ENCODE measurements around the gene GOSR1. TPM values are rescaled to one million over a fixed set of nuclear protein-coding genes. Genes with fewer than 3 reads are reported as not detected.

Gene GOSR1
- total RNA-seq, 1 donor from 2014 or later: 38.9 TPM

- H3K36me3 Mint-ChIP-seq: peaks cover 39% of the 10 kb centered on the region
- Histone ChIP-seq H3K4me3 (no peak overlapping the region), H3K27ac (no peak overlapping the region), H3K79me2 (ENCODE audit: low read depth) (no peaks in the 10 kb centered on the region), H3K36me3 (peaks cover 19% of the 10 kb centered on the region), H3K9ac (no peak overlapping the region), H3K9me3 (ENCODE audit: low read depth) (no peaks in the 10 kb centered on the region), H3K27me3 (no peaks in the 10 kb centered on the region), H4K20me1 (ENCODE audit: low read depth) (no peaks in the 10 kb centered on the region), H3K4me1 (peaks cover under 1% of the 10 kb centered on the region), H2AFZ (replicated peaks) (no peak overlapping the region), H3F3A (ENCODE audit: low read depth) (peaks cover under 1% of the 10 kb centered on the region), H3K4me2 (no peak overlapping the region)
- peaks cover 17% of the 10 kb centered on the region for H3K9me3 Mint-ChIP-seq
- H3K27me3 Mint-ChIP-seq (ENCODE audit: insufficient read depth, low read depth): no peaks in the 10 kb centered on the region
- H3K4me1 Mint-ChIP-seq: peaks cover 9% of the 10 kb centered on the region
- DNase-seq (ENCODE audit: low spot score): no peak
- TF ChIP-seq, protein P1, sequence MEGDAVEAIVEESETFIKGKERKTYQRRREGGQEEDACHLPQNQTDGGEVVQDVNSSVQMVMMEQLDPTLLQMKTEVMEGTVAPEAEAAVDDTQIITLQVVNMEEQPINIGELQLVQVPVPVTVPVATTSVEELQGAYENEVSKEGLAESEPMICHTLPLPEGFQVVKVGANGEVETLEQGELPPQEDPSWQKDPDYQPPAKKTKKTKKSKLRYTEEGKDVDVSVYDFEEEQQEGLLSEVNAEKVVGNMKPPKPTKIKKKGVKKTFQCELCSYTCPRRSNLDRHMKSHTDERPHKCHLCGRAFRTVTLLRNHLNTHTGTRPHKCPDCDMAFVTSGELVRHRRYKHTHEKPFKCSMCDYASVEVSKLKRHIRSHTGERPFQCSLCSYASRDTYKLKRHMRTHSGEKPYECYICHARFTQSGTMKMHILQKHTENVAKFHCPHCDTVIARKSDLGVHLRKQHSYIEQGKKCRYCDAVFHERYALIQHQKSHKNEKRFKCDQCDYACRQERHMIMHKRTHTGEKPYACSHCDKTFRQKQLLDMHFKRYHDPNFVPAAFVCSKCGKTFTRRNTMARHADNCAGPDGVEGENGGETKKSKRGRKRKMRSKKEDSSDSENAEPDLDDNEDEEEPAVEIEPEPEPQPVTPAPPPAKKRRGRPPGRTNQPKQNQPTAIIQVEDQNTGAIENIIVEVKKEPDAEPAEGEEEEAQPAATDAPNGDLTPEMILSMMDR (IDR thresholded peaks at IDR 0.05): no peak
- TF ChIP-seq EZH2phosphoT487 (IDR thresholded peaks at IDR 0.05) (no peak), EZH2 (IDR thresholded peaks at IDR 0.05) (no peak)
- H3K27ac Mint-ChIP-seq: no peak overlapping the region
- H3K4me3 Mint-ChIP-seq: no peak overlapping the region
These were observed 42.0 kb downstream of the GOSR1 start for GRCh38 chr17:30519166-30519565.

DNA sequence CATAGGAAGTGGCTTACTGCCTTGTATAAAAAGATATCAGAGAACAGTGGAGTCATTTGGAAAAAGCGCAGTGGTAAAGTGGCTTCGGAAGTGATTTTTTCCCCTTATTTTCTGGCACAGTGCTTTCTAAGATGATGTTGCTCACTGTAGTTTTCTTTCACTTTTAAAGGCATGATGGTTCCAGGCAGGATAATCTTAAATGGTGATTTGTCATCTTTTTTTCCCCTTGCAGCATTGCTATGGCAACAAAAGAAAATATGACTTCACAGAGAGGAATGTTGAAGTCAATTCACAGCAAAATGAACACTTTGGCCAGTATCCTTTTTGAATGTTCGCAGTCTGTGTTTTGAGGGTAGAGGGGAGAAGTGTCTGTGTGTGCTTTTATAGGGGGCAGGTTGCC is 42.5 kb downstream of the GOSR1 start:
- H3K27ac Mint-ChIP-seq: no peak overlapping the region
- no peak overlapping the region for H3K27ac ChIP-seq
- H3K9ac ChIP-seq: no peak overlapping the region
- no peaks in the 10 kb centered on the region for H3K27me3 Mint-ChIP-seq (ENCODE audit: insufficient read depth, low read depth)
- H3K27me3 ChIP-seq: no peaks in the 10 kb centered on the region
- no peaks in the 10 kb centered on the region for H4K20me1 ChIP-seq (ENCODE audit: low read depth)
- H2AFZ ChIP-seq (replicated peaks): no peak overlapping the region
- no peak for TF ChIP-seq EZH2 (IDR thresholded peaks at IDR 0.05)
- TF ChIP-seq, protein P1 (IDR thresholded peaks at IDR 0.05): no peak
- no peak for DNase-seq (ENCODE audit: low spot score)
- no peak overlapping the region for H3K4me2 ChIP-seq
- peaks cover 17% of the 10 kb centered on the region for H3K9me3 Mint-ChIP-seq
- no peak overlapping the region for H3K4me3 ChIP-seq
- H3K9me3 ChIP-seq (ENCODE audit: low read depth): no peaks in the 10 kb centered on the region
- H3K4me1 ChIP-seq: peaks cover 5% of the 10 kb centered on the region
- H3K4me3 Mint-ChIP-seq: no peak overlapping the region
- H3K36me3 ChIP-seq: peaks cover 19% of the 10 kb centered on the region
- H3K4me1 Mint-ChIP-seq: peaks cover 11% of the 10 kb centered on the region
- H3K36me3 Mint-ChIP-seq: peaks cover 44% of the 10 kb centered on the region
- H3F3A ChIP-seq (ENCODE audit: low read depth): peaks cover 6% of the 10 kb centered on the region
- no peaks in the 10 kb centered on the region for H3K79me2 ChIP-seq (ENCODE audit: low read depth)

- Histone ChIP-seq H3K27me3 (no peaks in the 10 kb centered on the region), H3K79me2 (ENCODE audit: low read depth) (no peaks in the 10 kb centered on the region), H4K20me1 (ENCODE audit: low read depth) (no peaks in the 10 kb centered on the region), H3K36me3 (peaks cover 19% of the 10 kb centered on the region), H3K27ac (no peak overlapping the region), H3K9ac (no peak overlapping the region), H2AFZ (replicated peaks) (no peak overlapping the region), H3K9me3 (ENCODE audit: low read depth) (no peaks in the 10 kb centered on the region), H3K4me3 (no peak overlapping the region), H3K4me1 (peaks cover 5% of the 10 kb centered on the region), H3K4me2 (no peak overlapping the region), H3F3A (ENCODE audit: low read depth) (peaks cover 10% of the 10 kb centered on the region)
- Mint-ChIP-seq H3K36me3 (peaks cover 44% of the 10 kb centered on the region), H3K4me3 (no peak overlapping the region), H3K27me3 (ENCODE audit: insufficient read depth, low read depth) (no peaks in the 10 kb centered on the region), H3K27ac (no peak overlapping the region), H3K9me3 (peaks cover 17% of the 10 kb centered on the region), H3K4me1 (peaks cover 11% of the 10 kb centered on the region)
- no peak for DNase-seq (ENCODE audit: low spot score)
- TF ChIP-seq, protein P1 (IDR thresholded peaks at IDR 0.05): no peak
- TF ChIP-seq EZH2phosphoT487 (IDR thresholded peaks at IDR 0.05) (no peak), EZH2 (IDR thresholded peaks at IDR 0.05) (no peak)
These were observed 43.2 kb downstream of the GOSR1 start for GRCh38 chr17:30520436-30520835.
